ENCODE data around the gene FARS2. TPM values are rescaled to one million over a fixed set of nuclear protein-coding genes. Genes with fewer than 3 reads are reported as not detected.
A peak's percentile ranks its signal among the peaks of the same experiment; 100 is the strongest.

FARS2 gene
- polyA plus RNA-seq, 2 of the 4 experiments (the other 2 are of a cell fraction), result 12.9 to 17.5 TPM

DNA sequence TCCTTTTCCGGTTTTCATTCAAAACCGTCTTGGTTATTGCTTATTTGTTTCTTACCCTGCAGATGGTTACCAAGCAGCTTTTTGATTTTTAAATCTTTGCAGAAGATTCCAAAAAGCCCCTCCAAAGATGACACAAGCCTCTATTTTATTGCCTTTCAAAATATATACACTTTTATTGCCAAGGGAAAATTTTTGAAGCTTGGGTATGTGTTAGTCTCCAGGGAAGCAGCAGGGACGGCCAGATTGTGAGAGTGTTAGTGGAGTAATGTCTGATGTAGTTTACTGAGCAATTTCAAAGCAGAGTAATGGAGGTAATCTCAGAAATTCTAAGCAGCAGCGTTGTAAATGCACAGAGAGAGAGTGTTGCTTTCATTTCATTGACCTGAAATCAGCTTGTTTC lies 193.8 kb downstream of the FARS2 start (continued):
- TF ChIP-seq, protein P1, sequence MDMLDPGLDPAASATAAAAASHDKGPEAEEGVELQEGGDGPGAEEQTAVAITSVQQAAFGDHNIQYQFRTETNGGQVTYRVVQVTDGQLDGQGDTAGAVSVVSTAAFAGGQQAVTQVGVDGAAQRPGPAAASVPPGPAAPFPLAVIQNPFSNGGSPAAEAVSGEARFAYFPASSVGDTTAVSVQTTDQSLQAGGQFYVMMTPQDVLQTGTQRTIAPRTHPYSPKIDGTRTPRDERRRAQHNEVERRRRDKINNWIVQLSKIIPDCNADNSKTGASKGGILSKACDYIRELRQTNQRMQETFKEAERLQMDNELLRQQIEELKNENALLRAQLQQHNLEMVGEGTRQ (IDR thresholded peaks at IDR 0.05), result no peak
- no peak for TF ChIP-seq ESRRA (IDR thresholded peaks at IDR 0.05; ENCODE audit: borderline replicate concordance, low read length)

DNA sequence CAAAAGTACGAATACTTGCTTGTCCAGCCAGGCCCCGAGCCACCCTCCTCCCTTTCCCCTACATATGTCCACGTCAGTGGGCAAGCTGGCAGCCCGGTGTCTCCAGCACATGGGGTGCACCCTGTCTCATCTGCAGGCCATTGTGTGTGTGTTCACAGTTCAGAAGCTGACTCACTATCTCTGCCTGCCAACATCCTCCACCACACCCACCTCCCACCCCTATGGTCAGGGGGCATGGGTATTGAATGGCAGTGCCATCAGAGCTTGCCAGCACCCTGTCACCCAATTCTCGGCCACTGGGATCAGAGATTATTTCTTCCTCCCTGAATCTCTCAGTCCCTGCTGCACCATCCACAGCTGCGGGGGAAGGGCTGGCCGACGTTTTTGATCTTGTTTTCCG lies 195.7 kb downstream of the FARS2 start:
- peak overlapping the region; percentile 15; the same call in 2 of the 3 replicates for H3K4me2 ChIP-seq
- POLR2A ChIA-PET, result no interaction called here

More for the DNA sequence above, 195.7 kb downstream of the FARS2 start:
- DNase-seq (ENCODE audit: low read depth in 1 of 2, low spot score in 1 of 2) (peak in 1 of 2 experiments; percentile 38), ATAC-seq (peak; percentile 34 to 74; a peak in 5 of 6 replicates), FAIRE-seq (no peak)
- no peak overlapping the region for H3K4me3 ChIP-seq
- peak overlapping the region in 1 of 2 experiments; percentile 51; a peak in 1 of 6 replicates for H3K27ac ChIP-seq
- WGBS (ENCODE audit: missing lambda C conversion rate), result 47% methylated on average over 9 of the region's 9 CpGs
- no peaks in the 10 kb centered on the region for H3K9me3 ChIP-seq
- TF ChIP-seq POLR2AphosphoS2 (conservative IDR thresholded peaks at IDR 0.05; ENCODE audit: low read length) (no peak), BHLHE40 (IDR thresholded peaks at IDR 0.05; ENCODE audit: low read depth, low read length) (no peak), CBX2 (IDR thresholded peaks at IDR 0.05; ENCODE audit: borderline replicate concordance, low read depth) (no peak), TFCP2L1 (CRISPR knock-in tag; IDR thresholded peaks at IDR 0.05) (no peak), RARB (CRISPR knock-in tag; IDR thresholded peaks at IDR 0.05) (no peak), FOSL2 (IDR thresholded peaks at IDR 0.05) (no peak), FOSL2 (CRISPR knock-in tag; IDR thresholded peaks at IDR 0.05) (no peak), KDM1A (IDR thresholded peaks at IDR 0.05; ENCODE audit: low read depth) (no peak), MYC (IDR thresholded peaks at IDR 0.05; ENCODE audit: borderline replicate concordance, low read length) (no peak), EHF (CRISPR knock-in tag; IDR thresholded peaks at IDR 0.05) (no peak), EHMT2 (IDR thresholded peaks at IDR 0.05; ENCODE audit: low read depth) (no peak), NPAS2 (CRISPR knock-in tag; IDR thresholded peaks at IDR 0.05; ENCODE audit: borderline replicate concordance) (no peak)
- TF ChIP-seq, protein P2, sequence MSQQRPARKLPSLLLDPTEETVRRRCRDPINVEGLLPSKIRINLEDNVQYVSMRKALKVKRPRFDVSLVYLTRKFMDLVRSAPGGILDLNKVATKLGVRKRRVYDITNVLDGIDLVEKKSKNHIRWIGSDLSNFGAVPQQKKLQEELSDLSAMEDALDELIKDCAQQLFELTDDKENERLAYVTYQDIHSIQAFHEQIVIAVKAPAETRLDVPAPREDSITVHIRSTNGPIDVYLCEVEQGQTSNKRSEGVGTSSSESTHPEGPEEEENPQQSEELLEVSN (IDR thresholded peaks at IDR 0.05; ENCODE audit: borderline replicate concordance, low read depth), result no peak
- TF ChIP-seq, protein P1 (IDR thresholded peaks at IDR 0.05), result no peak
- TF ChIP-seq, protein P3, sequence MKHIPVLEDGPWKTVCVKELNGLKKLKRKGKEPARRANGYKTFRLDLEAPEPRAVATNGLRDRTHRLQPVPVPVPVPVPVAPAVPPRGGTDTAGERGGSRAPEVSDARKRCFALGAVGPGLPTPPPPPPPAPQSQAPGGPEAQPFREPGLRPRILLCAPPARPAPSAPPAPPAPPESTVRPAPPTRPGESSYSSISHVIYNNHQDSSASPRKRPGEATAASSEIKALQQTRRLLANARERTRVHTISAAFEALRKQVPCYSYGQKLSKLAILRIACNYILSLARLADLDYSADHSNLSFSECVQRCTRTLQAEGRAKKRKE (CRISPR knock-in tag; IDR thresholded peaks at IDR 0.05; ENCODE audit: low read depth), result no peak
- TF ChIP-seq, protein P4, sequence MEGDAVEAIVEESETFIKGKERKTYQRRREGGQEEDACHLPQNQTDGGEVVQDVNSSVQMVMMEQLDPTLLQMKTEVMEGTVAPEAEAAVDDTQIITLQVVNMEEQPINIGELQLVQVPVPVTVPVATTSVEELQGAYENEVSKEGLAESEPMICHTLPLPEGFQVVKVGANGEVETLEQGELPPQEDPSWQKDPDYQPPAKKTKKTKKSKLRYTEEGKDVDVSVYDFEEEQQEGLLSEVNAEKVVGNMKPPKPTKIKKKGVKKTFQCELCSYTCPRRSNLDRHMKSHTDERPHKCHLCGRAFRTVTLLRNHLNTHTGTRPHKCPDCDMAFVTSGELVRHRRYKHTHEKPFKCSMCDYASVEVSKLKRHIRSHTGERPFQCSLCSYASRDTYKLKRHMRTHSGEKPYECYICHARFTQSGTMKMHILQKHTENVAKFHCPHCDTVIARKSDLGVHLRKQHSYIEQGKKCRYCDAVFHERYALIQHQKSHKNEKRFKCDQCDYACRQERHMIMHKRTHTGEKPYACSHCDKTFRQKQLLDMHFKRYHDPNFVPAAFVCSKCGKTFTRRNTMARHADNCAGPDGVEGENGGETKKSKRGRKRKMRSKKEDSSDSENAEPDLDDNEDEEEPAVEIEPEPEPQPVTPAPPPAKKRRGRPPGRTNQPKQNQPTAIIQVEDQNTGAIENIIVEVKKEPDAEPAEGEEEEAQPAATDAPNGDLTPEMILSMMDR (IDR thresholded peaks at IDR 0.05), result no peak
- TF ChIP-seq, protein P5, sequence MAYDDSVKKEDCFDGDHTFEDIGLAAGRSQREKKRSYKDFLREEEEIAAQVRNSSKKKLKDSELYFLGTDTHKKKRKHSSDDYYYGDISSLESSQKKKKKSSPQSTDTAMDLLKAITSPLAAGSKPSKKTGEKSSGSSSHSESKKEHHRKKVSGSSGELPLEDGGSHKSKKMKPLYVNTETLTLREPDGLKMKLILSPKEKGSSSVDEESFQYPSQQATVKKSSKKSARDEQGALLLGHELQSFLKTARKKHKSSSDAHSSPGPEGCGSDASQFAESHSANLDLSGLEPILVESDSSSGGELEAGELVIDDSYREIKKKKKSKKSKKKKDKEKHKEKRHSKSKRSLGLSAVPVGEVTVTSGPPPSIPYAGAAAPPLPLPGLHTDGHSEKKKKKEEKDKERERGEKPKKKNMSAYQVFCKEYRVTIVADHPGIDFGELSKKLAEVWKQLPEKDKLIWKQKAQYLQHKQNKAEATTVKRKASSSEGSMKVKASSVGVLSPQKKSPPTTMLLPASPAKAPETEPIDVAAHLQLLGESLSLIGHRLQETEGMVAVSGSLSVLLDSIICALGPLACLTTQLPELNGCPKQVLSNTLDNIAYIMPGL (CRISPR knock-in tag; IDR thresholded peaks at IDR 0.05; ENCODE audit: borderline replicate concordance), result no peak
- CTCF ChIA-PET, result no interaction called here
- H3K4me1 ChIP-seq, result peaks cover 16% of the 10 kb centered on the region

All from A549 (cell line).